Chondrocyte (in vitro differentiated cells): ENCODE data around the gene PTH. TPM values are rescaled to one million over a fixed set of nuclear protein-coding genes. Genes with fewer than 3 reads are reported as not detected.
A peak's percentile ranks its signal among the peaks of the same experiment; 100 is the strongest.

Experiments used
- DNase-seq: peaks from one replicate; pipeline ENCODE4 v3.0.0; 2021; ENCODE audit warnings: mixed read lengths, low spot score
- H3K27ac Mint-ChIP-seq: one replicate; pipeline ENCODE4 v1.8.0; 2021; ENCODE audit warnings: mild to moderate bottlenecking, moderate library complexity, mixed read lengths; ENCODE audit not compliant: unreplicated experiment
- H3K27me3 Mint-ChIP-seq: 2 replicates; pipeline ENCODE4 v1.8.0; 2021; ENCODE audit warnings: low read depth, mixed read lengths
- H3K36me3 Mint-ChIP-seq: 2 replicates; pipeline ENCODE4 v1.8.0; 2021; ENCODE audit warnings: low read depth, mixed read lengths
- H3K4me1 Mint-ChIP-seq: 2 replicates; pipeline ENCODE4 v1.8.0; 2021; ENCODE audit warnings: low read depth, mild to moderate bottlenecking, mixed read lengths
- H3K4me3 Mint-ChIP-seq: one replicate; pipeline ENCODE4 v1.8.0; 2021; ENCODE audit warnings: mild to moderate bottlenecking, moderate library complexity, mixed read lengths; ENCODE audit not compliant: unreplicated experiment
- H3K9me3 Mint-ChIP-seq: 2 replicates; pipeline ENCODE4 v1.8.0; 2021; ENCODE audit warnings: low read depth, mixed read lengths
- CTCF ChIP-seq: fragments of 200-600 bp; sonication (generic); IDR thresholded peaks from 2 replicates; pipeline ENCODE4 v1.5.0; 2021; ENCODE audit warnings: antibody characterized with exemption, mild to moderate bottlenecking, moderate library complexity
- total RNA-seq: library from RNA; stranded (reverse); gene quantifications from 3 replicates; pipeline ENCODE4 v1.2.1, GENCODE V29; 2021

Gene PTH
- total RNA-seq, 1 donor from 2014 or later, result not detected

DNA sequence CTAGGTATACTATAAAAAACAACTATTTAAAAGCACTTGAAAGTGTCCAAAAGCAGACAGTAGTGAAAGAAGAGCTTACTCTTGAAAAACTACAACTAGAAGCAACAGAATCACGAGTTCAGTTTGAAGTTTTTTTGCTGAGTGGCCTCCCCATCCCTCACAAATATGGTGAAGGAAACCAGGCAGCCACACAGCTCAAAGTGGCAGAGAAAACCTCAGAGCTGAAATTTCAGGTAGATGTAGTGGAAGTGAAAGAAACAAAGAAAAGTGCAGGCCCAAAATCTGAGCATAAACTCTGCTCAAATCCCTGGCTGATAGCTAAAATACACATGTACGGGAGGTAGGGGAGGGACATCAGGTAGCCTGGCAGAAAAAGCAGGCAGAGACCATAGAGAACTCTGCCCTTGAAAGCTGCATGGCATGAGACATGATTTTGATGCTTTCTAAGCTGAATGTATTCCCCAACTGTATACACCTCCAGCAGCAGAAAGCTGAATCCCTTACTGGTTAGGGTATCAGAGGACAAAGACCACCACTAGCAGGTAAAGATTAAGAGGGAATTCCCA, 44.9 kb downstream of the PTH start:
- Mint-ChIP-seq H3K27ac (peak overlapping the region; percentile 20), H3K4me3 (no peak overlapping the region), H3K9me3 (no peaks in the 10 kb centered on the region), H3K27me3 (no peaks in the 10 kb centered on the region), H3K36me3 (no peaks in the 10 kb centered on the region), H3K4me1 (peaks cover 26% of the 10 kb centered on the region)
- no peak for TF ChIP-seq CTCF
- DNase-seq, result no peak

- Mint-ChIP-seq H3K4me1 (peaks cover 29% of the 10 kb centered on the region), H3K27me3 (no peaks in the 10 kb centered on the region), H3K4me3 (no peak overlapping the region), H3K27ac (peak overlapping the region; percentile 17), H3K36me3 (no peaks in the 10 kb centered on the region), H3K9me3 (no peaks in the 10 kb centered on the region)
- no peak for DNase-seq
- no peak for TF ChIP-seq CTCF
Observed at GRCh38 chr11:13449522-13449921, 46.3 kb downstream of the PTH start.

GRCh38 chr11:13448876-13449275, 46.9 kb downstream of the PTH start:
- no peak for TF ChIP-seq CTCF
- H3K36me3 Mint-ChIP-seq, result no peaks in the 10 kb centered on the region
- no peak for DNase-seq
- H3K9me3 Mint-ChIP-seq, result no peaks in the 10 kb centered on the region
- H3K27ac Mint-ChIP-seq, result peak overlapping the region; percentile 74
- H3K27me3 Mint-ChIP-seq, result no peaks in the 10 kb centered on the region
- H3K4me1 Mint-ChIP-seq, result peaks cover 29% of the 10 kb centered on the region
- no peak overlapping the region for H3K4me3 Mint-ChIP-seq

DNA sequence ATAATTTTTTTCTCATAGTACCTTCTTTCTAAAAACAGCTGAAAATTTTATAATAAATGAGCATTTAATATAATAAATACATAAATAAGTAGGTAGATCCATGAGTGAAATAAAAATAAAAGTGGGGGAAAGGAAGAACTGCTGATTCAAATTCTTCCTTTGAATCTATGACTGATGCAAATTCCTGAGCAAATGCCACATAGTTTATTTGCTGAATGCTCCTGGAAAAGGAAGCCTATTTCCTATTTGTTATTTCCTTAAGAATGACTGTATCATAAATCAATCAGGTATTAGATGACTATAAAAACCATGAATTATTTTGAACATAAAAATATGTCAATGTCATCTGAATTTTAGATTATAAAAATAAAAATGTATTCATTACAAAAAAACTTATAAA, 49.4 kb downstream of the PTH start:
- H3K4me3 Mint-ChIP-seq, result no peak overlapping the region
- no peaks in the 10 kb centered on the region for H3K36me3 Mint-ChIP-seq
- H3K27ac Mint-ChIP-seq, result peak overlapping the region; percentile 65
- no peaks in the 10 kb centered on the region for H3K27me3 Mint-ChIP-seq
- TF ChIP-seq CTCF, result no peak
- no peaks in the 10 kb centered on the region for H3K9me3 Mint-ChIP-seq
- peaks cover 29% of the 10 kb centered on the region for H3K4me1 Mint-ChIP-seq
- no peak for DNase-seq

DNA sequence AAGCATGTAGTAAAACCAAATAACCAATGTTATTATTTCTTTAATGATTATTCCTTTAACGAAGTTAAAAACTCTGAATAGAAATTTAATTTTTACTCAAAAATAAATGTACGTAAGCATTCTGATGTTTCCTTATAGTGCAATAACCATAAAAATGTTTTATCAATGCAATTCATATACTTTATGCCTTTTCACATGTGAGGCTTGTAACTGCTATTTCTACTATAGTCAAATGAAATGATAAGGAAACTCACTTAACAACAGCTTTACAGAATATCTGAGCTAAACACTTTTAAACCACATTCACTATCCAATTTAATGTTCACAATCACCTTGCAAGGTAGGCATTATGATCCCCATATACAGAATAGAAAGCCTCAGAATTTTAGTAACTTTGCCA, 50.2 kb downstream of the PTH start:
- Mint-ChIP-seq H3K4me1 (peaks cover 30% of the 10 kb centered on the region), H3K4me3 (no peak overlapping the region), H3K36me3 (no peaks in the 10 kb centered on the region), H3K27ac (no peak overlapping the region), H3K27me3 (no peaks in the 10 kb centered on the region), H3K9me3 (no peaks in the 10 kb centered on the region)
- no peak for TF ChIP-seq CTCF
- no peak for DNase-seq

Other genes with a start within 250 kb of the PTH start
- gene BMAL1, start 218.2 kb downstream of the PTH start, total RNA-seq, result 13.0 to 26.3 TPM (median 14.8 TPM) in 3 replicates
- 34.2 to 37.3 TPM (median 35.4 TPM) in 3 replicates for gene BTBD10, start 32.8 kb downstream of the PTH start, total RNA-seq
- gene FAR1, start 172.7 kb upstream of the PTH start, total RNA-seq, result 70.5 to 77.4 TPM (median 74.6 TPM) in 3 replicates